SK-N-SH (cell line): ENCODE data around the gene B4GALT6. TPM values are rescaled to one million over a fixed set of nuclear protein-coding genes. Genes with fewer than 3 reads are reported as not detected.

ENCODE experiments used
- CTCF ChIA-PET: fragments of 300-600, 350-600 bp; formaldehyde crosslinking; extraction: SDS; loops from one replicate; lab custom pipeline; 2021; lab: Yijun Ruan, JAX
- POLR2A ChIA-PET: fragments of 350-600 bp; sonication (Branson Sonifier 250); formaldehyde crosslinking; extraction: SDS; loops from one replicate; lab custom pipeline; 2020; ENCODE audit warnings: antibody characterized with exemption, inconsistent platforms; lab: Yijun Ruan, JAX
- DNase-seq: peaks from one replicate; pipeline ENCODE4 v3.0.0; 2012
- H2AFZ ChIP-seq: fragments of 200-600 bp; sonication (generic); 2 replicates; pipeline ENCODE4 v1.8.1; 2016; ENCODE audit warnings: antibody characterized with exemption, mild to moderate bottlenecking, low read depth
- H3F3A ChIP-seq: fragments of 200-600 bp; sonication (generic); replicated peaks from 2 replicates; pipeline ENCODE3; 2016; ENCODE audit warnings: antibody characterized with exemption, mild to moderate bottlenecking; ENCODE audit not compliant: insufficient read depth
- H3K27ac ChIP-seq, 2 experiments: fragments of 200-500 bp in 1 of 2; fragments of 200-600 bp in 1 of 2; sonication (Bioruptor generic) in 1 of 2; sonication (generic), shearing (Covaris generic) in 1 of 2; 2 replicates each; pipeline versions ENCODE4 v1.5.1 to v1.6.1; 2014 to 2016; ENCODE audit warnings: low read depth in 2 of 2, inconsistent platforms in 1 of 2, low read length in 1 of 2, mild to moderate bottlenecking in 1 of 2, mixed read lengths in 1 of 2
- H3K27me3 ChIP-seq: fragments of 200-600 bp; sonication (generic), shearing (Covaris generic); 2 replicates; pipeline ENCODE4 v1.6.1; 2016; ENCODE audit warnings: mixed run types; ENCODE audit not compliant: insufficient read depth
- H3K36me3 ChIP-seq, 2 experiments: fragments of 200-500 bp in 1 of 2; fragments of 200-600 bp in 1 of 2; sonication (Bioruptor generic) in 1 of 2; sonication (generic) in 1 of 2; replicated peaks in 1 of 2; 2 replicates each; pipeline versions ENCODE3 to v1.5.1; 2014 to 2016; ENCODE audit warnings: low read length in 1 of 2, mild to moderate bottlenecking in 1 of 2; ENCODE audit not compliant: insufficient read depth in 2 of 2, control insufficient read depth in 1 of 2
- H3K4me1 ChIP-seq, 2 experiments: fragments of 200-500 bp in 1 of 2; fragments of 200-600 bp in 1 of 2; sonication (Bioruptor generic) in 1 of 2; sonication (generic), shearing (Covaris generic) in 1 of 2; 2 replicates each; pipeline versions ENCODE4 v1.5.1 to v1.6.1; 2014 to 2016; ENCODE audit warnings: low read depth in 1 of 2, low read length in 1 of 2, mixed run types in 1 of 2; ENCODE audit not compliant: insufficient read depth in 2 of 2, control insufficient read depth in 1 of 2
- H3K4me2 ChIP-seq: fragments of 200-600 bp; sonication (generic), shearing (Covaris generic); 2 replicates; pipeline ENCODE4 v1.6.1; 2017; ENCODE audit warnings: mixed run types
- H3K4me3 ChIP-seq, 2 experiments: fragments of 200-500 bp in 1 of 2; fragments of 200-600 bp in 1 of 2; sonication (Bioruptor generic) in 1 of 2; sonication (generic), shearing (Covaris generic) in 1 of 2; 2 replicates each; pipeline versions ENCODE4 v1.5.1 to v1.8.1; 2014 to 2016; ENCODE audit warnings: low read depth in 2 of 2, inconsistent platforms in 1 of 2, low read length in 1 of 2, mild to moderate bottlenecking in 1 of 2, mixed read lengths in 1 of 2, moderate library complexity in 1 of 2
- H3K79me2 ChIP-seq: fragments of 200-600 bp; sonication (generic); 2 replicates; pipeline ENCODE4 v1.8.1; 2017; ENCODE audit warnings: mild to moderate bottlenecking; ENCODE audit not compliant: insufficient read depth
- H3K9ac ChIP-seq: fragments of 200-600 bp; sonication (generic); 2 replicates; pipeline ENCODE4 v1.6.1; 2017; ENCODE audit warnings: mixed run types
- H3K9me2 ChIP-seq: fragments of 200-600 bp; sonication (generic); 2 replicates; pipeline ENCODE4 v1.6.1; 2017; ENCODE audit warnings: mixed run types
- H3K9me3 ChIP-seq: fragments of 200-600 bp; sonication (generic); 2 replicates; pipeline ENCODE4 v1.6.1; 2017; ENCODE audit warnings: mixed run types, mild to moderate bottlenecking, moderate library complexity
- H4K20me1 ChIP-seq: fragments of 200-600 bp; sonication (generic); 2 replicates; pipeline ENCODE4 v1.6.1; 2017; ENCODE audit warnings: mild to moderate bottlenecking, mixed run types; ENCODE audit not compliant: insufficient read depth
- ELF1 ChIP-seq: IDR thresholded peaks from 2 replicates; pipeline ENCODE4 v1.4.0; 2012
- EP300 ChIP-seq, 2 experiments: IDR thresholded peaks; 2 replicates each; pipeline versions ENCODE4 v1.4.0 to v1.6.1; 2012; ENCODE audit warnings: borderline replicate concordance in 1 of 2, low read depth in 1 of 2, low read length in 1 of 2
- GATA2 ChIP-seq: sonication (generic); formaldehyde crosslinking; IDR thresholded peaks from 2 replicates; pipeline ENCODE4 v1.5.0; 2020; ENCODE audit warnings: mild to moderate bottlenecking, missing genetic modification reagents
- JUND ChIP-seq: IDR thresholded peaks from 2 replicates; pipeline ENCODE4 v1.4.0; 2012
- NFIC ChIP-seq: IDR thresholded peaks from 2 replicates; pipeline ENCODE4 v1.4.0; 2012; ENCODE audit warnings: borderline replicate concordance
- NRF1 ChIP-seq: IDR thresholded peaks from 2 replicates; pipeline ENCODE4 v1.6.1; 2012; ENCODE audit warnings: low read depth, mild to moderate bottlenecking, low read length
- POLR2AphosphoS5 ChIP-seq: IDR thresholded peaks from 2 replicates; pipeline ENCODE4 v1.6.1; 2012; ENCODE audit warnings: low read depth, low read length
- RAD21 ChIP-seq: IDR thresholded peaks from 2 replicates; pipeline ENCODE4 v1.6.1; 2012; ENCODE audit warnings: mild to moderate bottlenecking, low read length
- RCOR1 ChIP-seq: fragments of 150-350 bp; IDR thresholded peaks from 2 replicates; pipeline ENCODE4 v1.6.1; 2017; ENCODE audit warnings: antibody characterized with exemption, low read length
- RXRA ChIP-seq: IDR thresholded peaks from 2 replicates; pipeline ENCODE4 v1.4.0; 2012; ENCODE audit warnings: low read depth, mild to moderate bottlenecking, borderline replicate concordance
- SIN3A ChIP-seq: IDR thresholded peaks from 2 replicates; pipeline ENCODE4 v1.6.1; 2012; ENCODE audit warnings: low read depth, mild to moderate bottlenecking, low read length, moderate library complexity, borderline replicate concordance
- SMC3 ChIP-seq: IDR thresholded peaks from 2 replicates; pipeline ENCODE4 v1.6.1; 2012; ENCODE audit warnings: low read depth, low read length, improper control_type of control experiment
- TAF1 ChIP-seq: IDR thresholded peaks from 2 replicates; pipeline ENCODE4 v1.6.1; 2012; ENCODE audit warnings: low read depth, mild to moderate bottlenecking, low read length, moderate library complexity, borderline replicate concordance
- TCF12 ChIP-seq: IDR thresholded peaks from 2 replicates; pipeline ENCODE4 v1.4.0; 2012
- YY1 ChIP-seq: IDR thresholded peaks from 2 replicates; pipeline ENCODE4 v1.4.0; 2012; ENCODE audit warnings: low read depth, mild to moderate bottlenecking
- WGBS: methylation state at CpG from one replicate; pipeline ENCODE4 v1.1.6; 2017; ENCODE audit warnings: low lambda C conversion rate; 5-methylcytosine and 5-hydroxymethylcytosine counted together
- polyA plus RNA-seq, 3 experiments: library from polyadenylated mRNA; depleted of rRNA; stranded (reverse); fragments of >200 nt; gene quantifications; 2 replicates each; pipeline ENCODE4 v1.2.3, GENCODE V29; 2012
- TF ChIP-seq, protein P1 (sequence below): fragments of 200-600 bp; sonication (generic); IDR thresholded peaks from 2 replicates; pipeline ENCODE4 v1.6.1; 2017; ENCODE audit warnings: antibody characterized with exemption, mild to moderate bottlenecking, moderate library complexity
- TF ChIP-seq, protein P2 (sequence below): IDR thresholded peaks from 2 replicates; pipeline ENCODE4; 2012
- TF ChIP-seq, protein P3 (sequence below): IDR thresholded peaks from 2 replicates; pipeline ENCODE4 v1.6.1; 2012; ENCODE audit warnings: mild to moderate bottlenecking, low read depth, low read length, moderate library complexity
- TF ChIP-seq, protein P4 (sequence below): IDR thresholded peaks from 2 replicates; pipeline ENCODE4 v1.4.0; 2012; ENCODE audit warnings: low read depth
- TF ChIP-seq, protein P5 (sequence below): fragments of 150-350 bp; IDR thresholded peaks from 2 replicates; pipeline ENCODE4 v1.6.1; 2016; ENCODE audit warnings: mild to moderate bottlenecking, low read depth, low read length
- TF ChIP-seq, protein P6 (sequence below): fragments of 150-350 bp; IDR thresholded peaks from 2 replicates; pipeline ENCODE4 v1.6.1; 2017; ENCODE audit warnings: antibody characterized with exemption, low read length, low read depth, borderline replicate concordance

B4GALT6 gene
- polyA plus RNA-seq, 1 of the 3 experiments (the other 2 are of a cell fraction), result 3.1 TPM

DNA sequence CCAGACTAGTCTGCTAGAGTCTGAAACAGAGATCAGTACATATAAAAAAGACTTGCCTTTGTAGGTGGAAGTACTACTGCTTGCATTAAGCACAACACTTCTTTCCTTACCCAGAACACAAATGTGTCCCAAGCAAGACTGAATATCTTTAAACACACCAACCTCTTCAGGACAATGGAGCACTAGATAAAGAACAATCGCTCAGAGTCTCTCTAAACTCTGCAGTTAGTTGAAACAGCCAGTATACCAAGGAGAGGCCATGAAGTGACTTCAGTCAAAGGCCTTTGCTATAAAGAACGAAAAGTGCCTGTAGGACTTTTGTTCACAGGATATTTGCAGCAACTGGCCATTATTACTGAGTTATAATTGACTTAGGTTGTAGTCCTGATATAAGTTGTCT, 9.9 kb upstream of the B4GALT6 start (continued):
- TF ChIP-seq, protein P1, sequence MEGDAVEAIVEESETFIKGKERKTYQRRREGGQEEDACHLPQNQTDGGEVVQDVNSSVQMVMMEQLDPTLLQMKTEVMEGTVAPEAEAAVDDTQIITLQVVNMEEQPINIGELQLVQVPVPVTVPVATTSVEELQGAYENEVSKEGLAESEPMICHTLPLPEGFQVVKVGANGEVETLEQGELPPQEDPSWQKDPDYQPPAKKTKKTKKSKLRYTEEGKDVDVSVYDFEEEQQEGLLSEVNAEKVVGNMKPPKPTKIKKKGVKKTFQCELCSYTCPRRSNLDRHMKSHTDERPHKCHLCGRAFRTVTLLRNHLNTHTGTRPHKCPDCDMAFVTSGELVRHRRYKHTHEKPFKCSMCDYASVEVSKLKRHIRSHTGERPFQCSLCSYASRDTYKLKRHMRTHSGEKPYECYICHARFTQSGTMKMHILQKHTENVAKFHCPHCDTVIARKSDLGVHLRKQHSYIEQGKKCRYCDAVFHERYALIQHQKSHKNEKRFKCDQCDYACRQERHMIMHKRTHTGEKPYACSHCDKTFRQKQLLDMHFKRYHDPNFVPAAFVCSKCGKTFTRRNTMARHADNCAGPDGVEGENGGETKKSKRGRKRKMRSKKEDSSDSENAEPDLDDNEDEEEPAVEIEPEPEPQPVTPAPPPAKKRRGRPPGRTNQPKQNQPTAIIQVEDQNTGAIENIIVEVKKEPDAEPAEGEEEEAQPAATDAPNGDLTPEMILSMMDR, result no peak
- no peak for TF ChIP-seq EP300 (IDR thresholded peaks at IDR 0.05; ENCODE audit: borderline replicate concordance in 1 of 2, low read depth in 1 of 2, low read length in 1 of 2)

DNA sequence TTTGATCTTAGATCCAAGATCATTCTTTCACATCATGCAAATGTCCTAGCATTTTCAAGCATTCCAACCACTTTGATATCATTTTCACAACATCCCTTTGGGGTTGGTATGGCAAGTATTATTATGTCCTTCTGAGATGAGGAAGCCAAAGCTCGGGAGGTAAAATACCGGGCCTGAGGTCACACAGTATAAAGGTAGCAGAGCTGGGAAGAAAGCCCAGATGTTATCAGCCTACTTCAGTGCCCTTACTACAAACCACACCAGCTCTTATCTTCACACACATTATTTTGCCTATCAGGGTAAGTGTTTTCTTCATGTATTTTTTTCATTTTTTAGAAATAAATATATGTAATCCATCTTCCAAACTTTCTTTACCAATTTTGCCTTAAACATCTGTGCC, 4.2 kb upstream of the B4GALT6 start:
- H3F3A ChIP-seq, result no peaks in the 10 kb centered on the region
- peaks cover 0 to 6% of the 10 kb centered on the region in 2 experiments; a peak in 2 of 4 replicates for H3K4me1 ChIP-seq
- no peaks in the 10 kb centered on the region for H3K9me3 ChIP-seq
- no peak overlapping the region for H3K4me2 ChIP-seq
- no peaks in the 10 kb centered on the region; the same call in 1 of the 2 replicates for H3K27me3 ChIP-seq
- H3K36me3 ChIP-seq, result no peaks in the 10 kb centered on the region
- DNase-seq, result no peak
- H3K79me2 ChIP-seq, result no peaks in the 10 kb centered on the region
- no peak overlapping the region for H3K27ac ChIP-seq
- H2AFZ ChIP-seq, result no peak overlapping the region
- TF ChIP-seq, protein P2, sequence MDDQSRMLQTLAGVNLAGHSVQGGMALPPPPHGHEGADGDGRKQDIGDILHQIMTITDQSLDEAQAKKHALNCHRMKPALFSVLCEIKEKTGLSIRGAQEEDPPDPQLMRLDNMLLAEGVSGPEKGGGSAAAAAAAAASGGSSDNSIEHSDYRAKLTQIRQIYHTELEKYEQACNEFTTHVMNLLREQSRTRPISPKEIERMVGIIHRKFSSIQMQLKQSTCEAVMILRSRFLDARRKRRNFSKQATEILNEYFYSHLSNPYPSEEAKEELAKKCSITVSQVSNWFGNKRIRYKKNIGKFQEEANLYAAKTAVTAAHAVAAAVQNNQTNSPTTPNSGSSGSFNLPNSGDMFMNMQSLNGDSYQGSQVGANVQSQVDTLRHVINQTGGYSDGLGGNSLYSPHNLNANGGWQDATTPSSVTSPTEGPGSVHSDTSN, result no peak
- TF ChIP-seq RAD21, result no peak
- no peak for TF ChIP-seq GATA2 (CRISPR knock-in tag)
- no peak for TF ChIP-seq RCOR1
- TF ChIP-seq ELF1, result no peak
- TF ChIP-seq YY1, result no peak
- TF ChIP-seq, protein P3, sequence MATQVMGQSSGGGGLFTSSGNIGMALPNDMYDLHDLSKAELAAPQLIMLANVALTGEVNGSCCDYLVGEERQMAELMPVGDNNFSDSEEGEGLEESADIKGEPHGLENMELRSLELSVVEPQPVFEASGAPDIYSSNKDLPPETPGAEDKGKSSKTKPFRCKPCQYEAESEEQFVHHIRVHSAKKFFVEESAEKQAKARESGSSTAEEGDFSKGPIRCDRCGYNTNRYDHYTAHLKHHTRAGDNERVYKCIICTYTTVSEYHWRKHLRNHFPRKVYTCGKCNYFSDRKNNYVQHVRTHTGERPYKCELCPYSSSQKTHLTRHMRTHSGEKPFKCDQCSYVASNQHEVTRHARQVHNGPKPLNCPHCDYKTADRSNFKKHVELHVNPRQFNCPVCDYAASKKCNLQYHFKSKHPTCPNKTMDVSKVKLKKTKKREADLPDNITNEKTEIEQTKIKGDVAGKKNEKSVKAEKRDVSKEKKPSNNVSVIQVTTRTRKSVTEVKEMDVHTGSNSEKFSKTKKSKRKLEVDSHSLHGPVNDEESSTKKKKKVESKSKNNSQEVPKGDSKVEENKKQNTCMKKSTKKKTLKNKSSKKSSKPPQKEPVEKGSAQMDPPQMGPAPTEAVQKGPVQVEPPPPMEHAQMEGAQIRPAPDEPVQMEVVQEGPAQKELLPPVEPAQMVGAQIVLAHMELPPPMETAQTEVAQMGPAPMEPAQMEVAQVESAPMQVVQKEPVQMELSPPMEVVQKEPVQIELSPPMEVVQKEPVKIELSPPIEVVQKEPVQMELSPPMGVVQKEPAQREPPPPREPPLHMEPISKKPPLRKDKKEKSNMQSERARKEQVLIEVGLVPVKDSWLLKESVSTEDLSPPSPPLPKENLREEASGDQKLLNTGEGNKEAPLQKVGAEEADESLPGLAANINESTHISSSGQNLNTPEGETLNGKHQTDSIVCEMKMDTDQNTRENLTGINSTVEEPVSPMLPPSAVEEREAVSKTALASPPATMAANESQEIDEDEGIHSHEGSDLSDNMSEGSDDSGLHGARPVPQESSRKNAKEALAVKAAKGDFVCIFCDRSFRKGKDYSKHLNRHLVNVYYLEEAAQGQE, result no peak
- TF ChIP-seq, protein P4, sequence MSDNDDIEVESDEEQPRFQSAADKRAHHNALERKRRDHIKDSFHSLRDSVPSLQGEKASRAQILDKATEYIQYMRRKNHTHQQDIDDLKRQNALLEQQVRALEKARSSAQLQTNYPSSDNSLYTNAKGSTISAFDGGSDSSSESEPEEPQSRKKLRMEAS, result no peak
- no peak for TF ChIP-seq NFIC
- TF ChIP-seq EP300 (IDR thresholded peaks at IDR 0.05; ENCODE audit: borderline replicate concordance in 1 of 2, low read depth in 1 of 2, low read length in 1 of 2), result no peak
- TF ChIP-seq RXRA, result no peak
- TF ChIP-seq TAF1, result no peak
- TF ChIP-seq, protein P5, sequence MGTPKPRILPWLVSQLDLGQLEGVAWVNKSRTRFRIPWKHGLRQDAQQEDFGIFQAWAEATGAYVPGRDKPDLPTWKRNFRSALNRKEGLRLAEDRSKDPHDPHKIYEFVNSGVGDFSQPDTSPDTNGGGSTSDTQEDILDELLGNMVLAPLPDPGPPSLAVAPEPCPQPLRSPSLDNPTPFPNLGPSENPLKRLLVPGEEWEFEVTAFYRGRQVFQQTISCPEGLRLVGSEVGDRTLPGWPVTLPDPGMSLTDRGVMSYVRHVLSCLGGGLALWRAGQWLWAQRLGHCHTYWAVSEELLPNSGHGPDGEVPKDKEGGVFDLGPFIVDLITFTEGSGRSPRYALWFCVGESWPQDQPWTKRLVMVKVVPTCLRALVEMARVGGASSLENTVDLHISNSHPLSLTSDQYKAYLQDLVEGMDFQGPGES, result no peak
- no peak for TF ChIP-seq TCF12
- no peak for TF ChIP-seq SIN3A
- no peak for TF ChIP-seq JUND
- TF ChIP-seq POLR2AphosphoS5, result no peak
- TF ChIP-seq, protein P6, sequence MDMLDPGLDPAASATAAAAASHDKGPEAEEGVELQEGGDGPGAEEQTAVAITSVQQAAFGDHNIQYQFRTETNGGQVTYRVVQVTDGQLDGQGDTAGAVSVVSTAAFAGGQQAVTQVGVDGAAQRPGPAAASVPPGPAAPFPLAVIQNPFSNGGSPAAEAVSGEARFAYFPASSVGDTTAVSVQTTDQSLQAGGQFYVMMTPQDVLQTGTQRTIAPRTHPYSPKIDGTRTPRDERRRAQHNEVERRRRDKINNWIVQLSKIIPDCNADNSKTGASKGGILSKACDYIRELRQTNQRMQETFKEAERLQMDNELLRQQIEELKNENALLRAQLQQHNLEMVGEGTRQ, result no peak
- TF ChIP-seq NRF1, result no peak
- TF ChIP-seq SMC3, result no peak
- 83% methylated on average over 2 of the region's 2 CpGs for WGBS
- no peak overlapping the region for H3K9ac ChIP-seq
- no peaks in the 10 kb centered on the region for H4K20me1 ChIP-seq
- ChIA-PET POLR2A (no interaction called here), CTCF (interaction anchor here (0.9 kb wide), 1 partner anchor 8 kb away, joined by 3 read pairs; no protein-coding TSS in a partner anchor)
- no peak overlapping the region for H3K4me3 ChIP-seq
- H3K9me2 ChIP-seq, result no peaks in the 10 kb centered on the region
